ENCODE results near the gene PRKAA1. TPM values are rescaled to one million over a fixed set of nuclear protein-coding genes. Genes with fewer than 3 reads are reported as not detected.
A peak's percentile ranks its signal among the peaks of the same experiment; 100 is the strongest.

The PRKAA1 gene
- total and polyA plus RNA-seq, 2 of the 13 experiments (the other 11 are each of a cell fraction or from before 2014, with no cell fraction given) = 36.6 to 58.0 TPM

GRCh38 chr5:40798012-40798800 lies at the start of gene PRKAA1 (continued):
- no peak; a peak in 1 of 4 replicates for TF ChIP-seq REST (IDR thresholded peaks at IDR 0.05; ENCODE audit: borderline replicate concordance in 1 of 2, low read depth in 1 of 2, low read length in 2 of 2)
- peak; percentile 64 for TF ChIP-seq GABPB1 (CRISPR knock-in tag; IDR thresholded peaks at IDR 0.05)
- peak; percentile 26; the same call in 1 of the 2 replicates for TF ChIP-seq HOXA3 (CRISPR knock-in tag; IDR thresholded peaks at IDR 0.05)
- TF ChIP-seq POGK (CRISPR knock-in tag; conservative IDR thresholded peaks at IDR 0.05) = no peak
- TF ChIP-seq KLF15 (CRISPR knock-in tag; IDR thresholded peaks at IDR 0.05; ENCODE audit: borderline replicate concordance) = no peak
- no peak for TF ChIP-seq TOPORS (CRISPR knock-in tag; IDR thresholded peaks at IDR 0.05)
- TF ChIP-seq CEBPZ (IDR thresholded peaks at IDR 0.05; ENCODE audit: low read length) = no peak
- no peak for TF ChIP-seq IKZF4 (CRISPR knock-in tag; IDR thresholded peaks at IDR 0.05; ENCODE audit: borderline replicate concordance, low read depth, not compliant biosample characterization)
- TF ChIP-seq RXRB (CRISPR knock-in tag; IDR thresholded peaks at IDR 0.05; ENCODE audit: borderline replicate concordance) = peak; percentile 26; the same call in 1 of the 2 replicates
- no peak for TF ChIP-seq NFKBIZ (CRISPR knock-in tag; IDR thresholded peaks at IDR 0.05)
- no peak for TF ChIP-seq ZNF720 (CRISPR knock-in tag; IDR thresholded peaks at IDR 0.05)
- no peak for TF ChIP-seq DZIP1 (CRISPR knock-in tag; IDR thresholded peaks at IDR 0.05)
- peak; percentile 76; the same call in 1 of the 2 replicates for TF ChIP-seq MXD4 (CRISPR knock-in tag; IDR thresholded peaks at IDR 0.05)

All from HepG2 (cell line).